Thoracic aorta (tissue), 2 donors: Measurements from ENCODE around the gene RNF8. TPM values are rescaled to one million over a fixed set of nuclear protein-coding genes. Genes with fewer than 3 reads are reported as not detected.
A peak's percentile ranks its signal among the peaks of the same experiment; 100 is the strongest.
"Not testable (repeated sequence)": the region's sequence is repeated elsewhere in the genome, so short reads cannot be mapped to it uniquely, and the experiment has no call there.

ENCODE experiments used
- ATAC-seq: fragments of 150-250 bp; one replicate; pipeline ENCODE4 v1.8.0; 2017; ENCODE audit warnings: low read depth; ENCODE audit not compliant: insufficient number of reproducible peaks, low FRiP score
- DNase-seq: peaks from one replicate; pipeline ENCODE4 v3.0.0-alpha.2; 2020; ENCODE audit warnings: low spot score
- H3K27ac ChIP-seq, 2 donors: fragments of 200-600 bp; sonication (generic); 1 replicate in 1 of 2; 2 replicates in 1 of 2; pipeline ENCODE4 v1.5.1; 2016; ENCODE audit warnings: mild to moderate bottlenecking in 2 of 2, moderate library complexity in 2 of 2
- H3K27me3 ChIP-seq: fragments of 200-600 bp; sonication (generic); replicated peaks from 2 replicates; pipeline ENCODE4 v1.6.0; 2016; ENCODE audit warnings: mild to moderate bottlenecking; ENCODE audit not compliant: insufficient read depth
- H3K36me3 ChIP-seq: fragments of 200-600 bp; sonication (generic); one replicate; pipeline ENCODE4 v1.5.1; 2016
- H3K4me1 ChIP-seq, 2 donors: fragments of 200-600 bp; sonication (generic); 1 replicate in 1 of 2; 2 replicates in 1 of 2; pipeline versions ENCODE4 v1.5.1 to v1.6.0; 2016; ENCODE audit warnings: low read depth in 2 of 2, mild to moderate bottlenecking in 1 of 2; ENCODE audit not compliant: control insufficient read depth in 1 of 2
- H3K4me3 ChIP-seq: fragments of 200-600 bp; sonication (generic); 2 replicates; pipeline ENCODE4 v1.5.1; 2016; ENCODE audit warnings: mild to moderate bottlenecking
- H3K9me3 ChIP-seq: fragments of 200-600 bp; sonication (generic); 2 replicates; pipeline ENCODE4 v1.5.1; 2016
- total RNA-seq, 2 donors: library from RNA; depleted of rRNA; stranded (reverse); fragments of >200 nt; gene quantifications; one replicate each; pipeline versions ENCODE4 v1.1.0 to v1.2.3, GENCODE V29; 2016
- TF ChIP-seq, protein P1 (sequence below): fragments of 200-600 bp; sonication (generic); IDR thresholded peaks from one replicate; pipeline ENCODE4 v1.5.1; 2019; ENCODE audit warnings: antibody characterized with exemption

RNF8 gene
- total RNA-seq, 2 donors from 2014 or later: 10.0 to 16.6 TPM

DNA sequence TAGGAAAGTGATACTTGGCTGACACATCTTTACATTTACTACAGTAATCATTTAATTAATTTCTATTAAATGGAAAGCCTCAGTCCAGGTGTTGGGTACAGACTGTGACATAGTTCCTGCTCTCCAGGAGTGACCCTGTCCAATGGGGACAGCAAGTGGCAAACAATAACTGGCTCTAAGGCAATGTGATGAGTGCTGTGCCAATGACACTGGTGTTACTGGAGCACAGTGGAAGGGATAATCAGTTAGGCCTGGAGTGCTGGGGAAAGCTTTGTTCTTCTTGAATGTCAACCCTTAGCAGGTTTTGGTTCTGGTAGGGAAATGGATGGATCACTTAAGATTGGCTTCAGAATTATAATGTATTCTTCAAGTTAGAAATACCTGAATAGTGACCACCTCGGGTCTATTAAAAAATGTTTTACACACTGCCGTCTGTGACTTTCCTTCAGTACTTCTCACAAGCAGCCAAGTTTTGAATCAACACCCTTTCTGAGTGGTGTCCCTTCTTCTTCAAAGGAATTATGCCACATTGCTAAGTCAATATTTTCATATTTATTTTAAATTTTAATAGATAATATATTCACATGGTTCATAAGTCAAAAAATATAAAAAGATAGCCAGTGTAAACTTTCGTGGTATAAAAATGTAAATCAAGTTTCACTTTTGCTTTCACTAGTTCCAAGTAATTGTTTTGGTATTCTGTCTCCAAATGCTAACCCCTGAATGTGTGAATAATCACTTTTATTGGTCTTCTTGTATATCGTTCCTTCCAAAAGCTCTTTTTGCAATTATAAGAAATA, 88.8 kb downstream of the RNF8 start:
- TF ChIP-seq, protein P1, sequence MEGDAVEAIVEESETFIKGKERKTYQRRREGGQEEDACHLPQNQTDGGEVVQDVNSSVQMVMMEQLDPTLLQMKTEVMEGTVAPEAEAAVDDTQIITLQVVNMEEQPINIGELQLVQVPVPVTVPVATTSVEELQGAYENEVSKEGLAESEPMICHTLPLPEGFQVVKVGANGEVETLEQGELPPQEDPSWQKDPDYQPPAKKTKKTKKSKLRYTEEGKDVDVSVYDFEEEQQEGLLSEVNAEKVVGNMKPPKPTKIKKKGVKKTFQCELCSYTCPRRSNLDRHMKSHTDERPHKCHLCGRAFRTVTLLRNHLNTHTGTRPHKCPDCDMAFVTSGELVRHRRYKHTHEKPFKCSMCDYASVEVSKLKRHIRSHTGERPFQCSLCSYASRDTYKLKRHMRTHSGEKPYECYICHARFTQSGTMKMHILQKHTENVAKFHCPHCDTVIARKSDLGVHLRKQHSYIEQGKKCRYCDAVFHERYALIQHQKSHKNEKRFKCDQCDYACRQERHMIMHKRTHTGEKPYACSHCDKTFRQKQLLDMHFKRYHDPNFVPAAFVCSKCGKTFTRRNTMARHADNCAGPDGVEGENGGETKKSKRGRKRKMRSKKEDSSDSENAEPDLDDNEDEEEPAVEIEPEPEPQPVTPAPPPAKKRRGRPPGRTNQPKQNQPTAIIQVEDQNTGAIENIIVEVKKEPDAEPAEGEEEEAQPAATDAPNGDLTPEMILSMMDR: no peak
- Histone ChIP-seq H3K36me3 (peaks cover 19% of the 10 kb centered on the region), H3K4me3 (peak overlapping the region; percentile 55), H3K27me3 (no peaks in the 10 kb centered on the region), H3K27ac (peak overlapping the region; percentile 48 to 55), H3K4me1 (peaks cover 7 to 39% of the 10 kb centered on the region in 2 donors), H3K9me3 (no peaks in the 10 kb centered on the region)
- DNase-seq: no peak
- ATAC-seq: no peak

DNA sequence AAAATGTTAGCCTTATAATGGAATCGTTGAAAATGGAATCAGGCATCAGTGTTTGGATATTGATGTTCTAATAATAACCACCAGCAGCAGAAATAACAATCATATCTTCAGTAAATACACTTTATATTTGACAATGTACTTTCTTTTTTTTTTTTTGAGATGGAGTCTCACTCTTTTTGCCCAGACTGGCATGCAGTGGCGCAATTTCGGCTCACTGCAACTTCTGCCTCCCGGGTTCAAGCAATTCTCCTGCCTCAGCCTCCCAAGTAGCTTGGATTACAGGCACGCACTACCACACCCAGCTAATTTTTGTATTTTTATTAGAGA, 89.4 kb downstream of the RNF8 start:
- H3K27me3 ChIP-seq, ATAC-seq, DNase-seq, H3K9me3 ChIP-seq: not testable (repeated sequence)
- Histone ChIP-seq H3K4me1 (peaks cover 7 to 39% of the 10 kb centered on the region in 2 donors), H3K4me3 (peak overlapping the region; percentile 55), H3K36me3 (peaks cover 21% of the 10 kb centered on the region), H3K27ac (peak overlapping the region; percentile 48 to 55)

Other genes starting within 250 kb of the RNF8 start
- 10 to 100 TPM; 28.8 to 53.6 TPM for gene PIM1, start 183.8 kb upstream of the RNF8 start, total RNA-seq
- 10 to 100 TPM in 1 of 2 donors, 1 to 10 TPM in 1; 7.7 to 11.6 TPM for gene TBC1D22B, start 96.2 kb upstream of the RNF8 start, total RNA-seq
- gene TMEM217, start 95.8 kb upstream of the RNF8 start, total RNA-seq: 1 to 10 TPM in 1 of 2 donors, under 1 TPM in 1; 0.41 to 6.2 TPM
- gene CMTR1, start 79.2 kb downstream of the RNF8 start, total RNA-seq: 10 to 100 TPM; 26.1 to 34.7 TPM
- 10 to 100 TPM; 14.4 to 20.8 TPM for gene CCDC167, start 145.9 kb downstream of the RNF8 start, total RNA-seq